ENCODE data around the gene TMEM190.

Gene TMEM190

DNA sequence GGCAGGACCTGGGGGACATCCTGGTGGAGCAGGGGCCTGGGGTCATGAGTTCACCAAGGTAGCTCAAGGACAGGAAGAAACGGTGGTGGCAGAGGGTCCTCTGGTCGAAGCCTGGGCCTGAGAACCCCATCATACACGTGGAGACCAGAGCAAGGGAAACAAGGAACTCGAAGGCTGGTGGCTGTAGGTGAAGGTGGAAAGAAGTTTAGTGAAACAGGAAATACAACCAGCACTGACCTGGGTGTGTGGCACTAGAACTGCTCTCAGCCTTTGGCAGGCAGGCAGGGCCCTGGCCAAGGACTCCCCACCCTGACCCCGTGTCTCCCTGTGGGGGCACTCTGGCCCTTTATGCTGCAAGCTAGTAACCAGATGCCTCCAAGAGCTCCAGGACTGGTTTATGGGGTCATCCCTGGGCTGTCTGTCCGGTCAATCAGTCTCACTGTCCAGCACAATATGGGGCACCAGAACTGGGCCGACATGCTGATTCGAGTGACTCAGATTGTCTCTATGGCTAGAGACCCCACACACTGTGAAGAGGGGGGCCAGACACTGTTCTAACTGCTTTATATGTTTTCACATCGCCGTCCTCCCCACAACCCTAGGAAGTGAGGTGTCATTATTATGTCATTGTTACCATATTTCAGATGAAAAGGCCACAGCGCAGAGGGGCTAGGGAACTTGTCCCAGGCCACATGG lies 25.9 kb upstream of the TMEM190 start:
- no peak for DNase-seq (ENCODE audit: low read depth in 2 of 2, low spot score in 1 of 2)

DNA sequence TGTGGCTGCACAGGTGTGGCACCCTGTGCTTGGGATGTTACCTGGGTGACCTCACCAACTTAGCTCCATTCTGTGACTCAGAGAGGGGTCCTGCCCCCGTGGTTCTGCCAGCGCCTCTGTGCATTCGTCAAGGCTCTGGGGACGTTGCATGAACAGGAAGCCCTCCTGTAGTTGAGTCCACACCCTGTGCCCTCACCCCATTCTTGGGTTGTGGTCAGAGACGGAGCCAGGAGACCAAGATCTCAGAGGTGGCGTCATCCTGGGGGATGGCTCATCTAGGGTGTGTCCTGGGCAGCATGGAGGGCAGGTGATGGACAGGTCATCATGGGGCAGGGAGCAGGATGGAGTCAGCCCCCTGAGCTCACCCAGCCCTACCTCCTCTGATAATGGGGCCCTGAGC lies 24.6 kb upstream of the TMEM190 start:
- no peak for DNase-seq (ENCODE audit: low read depth in 2 of 2, low spot score in 1 of 2)

- DNase-seq (ENCODE audit: low read depth in 2 of 2, low spot score in 1 of 2) = no peak
Measured at GRCh38 chr19:55352549-55353145, 24.0 kb upstream of the TMEM190 start.

GRCh38 chr19:55353356-55353802 lies 23.2 kb upstream of the TMEM190 start:
- DNase-seq (ENCODE audit: low read depth in 2 of 2, low spot score in 1 of 2) = no peak

DNA sequence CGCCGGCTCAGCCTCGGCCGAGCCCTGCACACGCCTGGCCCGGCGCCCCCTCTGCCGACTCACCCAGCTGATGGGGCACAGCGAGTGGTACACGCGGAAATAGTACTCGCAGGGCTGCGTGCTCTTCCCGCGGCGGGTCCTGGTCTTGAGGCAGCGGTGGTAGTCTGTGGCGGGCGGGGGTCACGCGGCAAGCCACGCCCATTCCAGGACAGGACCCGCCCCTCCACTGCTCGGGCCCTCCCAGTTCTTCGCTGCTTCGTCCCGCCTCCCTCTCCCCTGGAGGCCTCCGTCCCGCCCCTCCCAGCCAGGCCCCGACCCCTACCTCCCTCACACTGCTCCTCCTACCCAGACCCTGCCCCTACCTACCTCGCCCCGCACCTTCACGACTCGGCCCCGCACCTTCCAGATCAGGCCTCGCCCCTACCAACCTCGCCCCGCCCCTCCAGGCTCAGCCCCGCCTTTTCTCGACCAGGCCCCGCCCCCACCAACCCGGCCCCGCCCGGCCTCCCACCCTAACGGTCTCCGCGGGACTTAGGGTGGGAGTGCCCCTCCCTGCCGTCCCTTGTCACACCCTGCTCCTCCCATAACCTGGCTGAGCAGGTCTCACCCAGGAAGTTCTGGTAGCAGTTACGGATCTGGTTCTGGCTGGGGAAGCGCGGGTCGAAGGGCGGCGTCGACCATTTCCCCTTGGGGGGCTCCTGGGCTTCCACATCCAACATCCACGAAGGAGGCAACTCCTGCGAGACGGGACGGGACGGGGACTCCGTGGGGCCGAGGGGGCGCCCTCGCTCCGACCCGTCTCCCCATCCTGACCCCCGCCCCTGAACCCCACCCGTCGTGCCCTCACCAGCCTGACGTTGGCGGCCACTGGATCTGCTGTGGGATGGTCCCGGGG lies 22.6 kb upstream of the TMEM190 start:
- DNase-seq (ENCODE audit: low read depth in 2 of 2, low spot score in 1 of 2) = no peak

GRCh38 chr19:55354698-55355212 lies 21.9 kb upstream of the TMEM190 start, which contains the start of gene COX6B2:
Gene COX6B2 (minus strand): TSS chr19:55354719. CDS start chr19:55354521, 198 bp downstream.
- DNase-seq (ENCODE audit: low read depth in 2 of 2, low spot score in 1 of 2) = no peak

DNA sequence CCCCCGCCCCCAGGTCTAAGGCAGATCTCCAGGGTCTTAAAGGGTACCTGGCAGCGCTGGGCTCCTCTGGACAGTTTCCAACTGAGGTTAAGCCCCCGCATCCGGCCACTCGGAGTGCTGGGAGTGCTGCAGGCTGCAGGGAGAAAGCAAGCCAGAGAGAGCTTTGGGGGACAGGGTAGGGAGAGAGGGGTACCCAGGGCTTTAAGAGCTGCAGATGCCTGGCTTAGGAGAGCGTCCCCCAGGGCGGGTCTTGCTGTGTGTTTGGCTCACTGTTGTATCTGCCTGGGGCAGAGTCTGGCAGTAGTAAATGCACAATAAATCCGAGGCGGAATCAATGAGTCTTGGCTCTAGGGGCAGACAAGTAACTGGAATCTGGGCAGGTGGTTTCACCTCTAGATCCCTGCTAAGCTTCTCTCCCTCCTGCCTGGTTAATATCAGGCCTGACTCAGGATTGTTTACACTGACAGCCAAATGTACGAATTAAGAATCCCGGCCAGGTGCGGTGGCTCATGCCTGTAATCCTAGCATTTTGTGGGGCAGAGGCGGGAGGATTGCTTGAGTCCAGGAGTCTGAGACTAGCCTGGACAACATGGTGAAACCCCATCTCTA lies 21.3 kb upstream of the TMEM190 start:
- DNase-seq (ENCODE audit: low read depth in 2 of 2, low spot score in 1 of 2) = no peak

DNA sequence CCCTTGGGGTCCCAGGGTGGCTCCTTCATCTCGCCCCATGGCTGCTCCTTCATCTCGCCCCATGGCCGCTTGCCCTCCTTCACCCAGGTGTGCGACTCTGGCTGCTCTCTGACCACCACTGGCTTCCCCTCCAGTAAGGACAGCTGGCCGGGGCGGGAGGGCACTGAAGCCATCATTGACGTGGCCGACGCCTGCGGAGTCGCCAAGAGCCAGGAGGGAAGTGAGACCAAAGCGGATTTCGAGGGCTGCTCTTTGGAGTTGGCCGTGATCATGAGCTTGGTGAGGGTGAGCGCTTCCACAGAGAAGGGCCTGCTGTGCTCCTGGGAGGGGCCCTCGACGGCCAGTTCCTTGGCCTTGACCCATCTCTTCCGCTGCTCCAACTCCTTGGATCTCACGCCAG lies 18.1 kb upstream of the TMEM190 start:
- no peak for DNase-seq (ENCODE audit: low read depth in 2 of 2, low spot score in 1 of 2)

DNA sequence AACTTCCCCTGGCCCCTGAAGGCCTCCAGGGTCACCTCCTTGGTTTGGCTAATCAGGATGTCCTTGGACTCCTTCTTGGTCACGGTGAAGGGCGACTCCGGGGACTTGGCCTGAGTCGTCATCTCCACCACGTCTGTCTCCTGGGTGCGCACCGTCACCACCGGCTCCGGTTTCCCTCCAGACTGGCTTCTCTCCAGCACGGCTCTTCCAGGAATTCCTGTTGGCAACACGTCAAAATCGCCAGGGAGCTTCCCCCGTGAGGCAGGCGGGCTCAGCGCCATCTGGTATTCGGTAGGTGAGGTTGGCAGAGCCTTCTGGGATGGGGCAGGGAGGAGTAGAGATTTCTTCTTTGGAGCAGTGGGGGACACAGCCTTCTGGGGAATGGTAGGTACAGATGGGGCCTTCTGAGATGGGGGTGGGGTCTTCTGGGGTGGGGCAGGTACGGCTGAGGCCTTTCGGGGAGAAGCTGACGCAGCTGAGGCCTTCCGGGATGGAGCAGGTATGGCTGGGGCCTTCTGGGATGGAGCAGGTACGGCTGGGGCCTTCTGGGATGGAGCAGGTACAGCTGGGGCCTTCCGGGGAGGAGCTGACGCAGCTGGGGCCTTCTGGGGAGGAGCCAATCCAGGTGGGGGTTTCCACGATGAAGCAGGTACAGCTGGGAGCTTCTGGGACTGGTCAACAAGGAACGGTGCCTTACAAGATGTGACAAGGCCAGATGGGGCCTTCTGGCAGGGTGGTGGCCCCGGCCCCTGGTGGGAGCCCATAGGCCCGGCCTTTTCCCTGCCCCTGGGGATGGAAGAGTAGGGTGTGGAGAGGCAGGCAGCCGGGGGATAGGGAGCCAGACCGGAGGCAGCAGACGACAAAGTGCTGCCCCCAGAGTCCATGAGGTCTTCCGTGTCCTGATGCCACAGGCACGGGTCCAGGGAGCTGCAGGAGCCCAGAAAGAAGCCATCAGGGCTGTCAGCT lies 17.4 kb upstream of the TMEM190 start:
- DNase-seq (ENCODE audit: low read depth in 2 of 2, low spot score in 1 of 2) = no peak

DNA sequence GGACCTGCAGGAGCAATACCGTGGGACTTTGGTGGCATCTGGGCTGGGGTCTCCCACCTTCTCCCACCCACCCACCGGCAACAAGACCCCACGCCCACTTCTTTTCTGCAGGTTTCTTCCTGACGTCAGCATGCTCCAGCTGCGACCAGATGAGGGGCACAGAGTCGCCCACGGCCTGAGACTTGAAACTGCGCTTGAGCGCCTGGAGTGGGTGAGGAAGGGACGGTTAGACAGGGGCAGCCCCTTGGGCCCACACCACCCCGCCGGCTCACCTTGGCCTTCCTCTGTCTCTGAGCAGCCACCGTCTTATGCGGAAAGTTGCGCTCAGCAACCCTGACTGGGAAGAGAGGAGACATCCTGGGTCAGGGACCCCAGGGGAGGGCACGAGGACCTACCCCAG lies 15.7 kb upstream of the TMEM190 start:
- no peak for DNase-seq (ENCODE audit: low read depth in 2 of 2, low spot score in 1 of 2)

- DNase-seq (ENCODE audit: low read depth in 2 of 2, low spot score in 1 of 2) = no peak
Measured at GRCh38 chr19:55362174-55362989, 14.2 kb upstream of the TMEM190 start.

- DNase-seq (ENCODE audit: low read depth in 2 of 2, low spot score in 1 of 2) = no peak
Measured at GRCh38 chr19:55362990-55363716, 13.5 kb upstream of the TMEM190 start, which contains the start of gene GARIN5B. Gene GARIN5B (minus strand): TSS chr19:55363260. CDS start chr19:55363066, 194 bp downstream.

DNA sequence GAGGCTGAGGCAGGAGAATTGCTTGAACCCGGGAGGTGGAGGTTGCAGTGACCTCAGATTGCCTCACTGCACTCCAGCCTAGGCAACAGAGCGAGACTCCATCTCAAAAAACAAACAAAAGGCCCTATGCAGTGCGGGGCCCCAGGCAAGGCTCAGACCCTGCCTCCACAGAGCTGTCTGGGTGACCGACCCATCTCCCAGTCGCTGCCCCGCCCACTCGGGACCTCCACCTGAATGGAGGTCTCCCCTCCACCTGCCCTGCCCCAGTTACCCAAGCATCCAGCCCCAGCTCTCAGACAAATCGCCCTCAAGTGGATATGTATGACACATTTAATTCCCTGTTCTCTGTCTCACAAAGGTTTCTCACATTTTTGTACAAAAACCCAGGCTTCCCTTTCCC lies 11.4 kb upstream of the TMEM190 start:
- no peak for DNase-seq (ENCODE audit: low read depth in 2 of 2, low spot score in 1 of 2)

DNA sequence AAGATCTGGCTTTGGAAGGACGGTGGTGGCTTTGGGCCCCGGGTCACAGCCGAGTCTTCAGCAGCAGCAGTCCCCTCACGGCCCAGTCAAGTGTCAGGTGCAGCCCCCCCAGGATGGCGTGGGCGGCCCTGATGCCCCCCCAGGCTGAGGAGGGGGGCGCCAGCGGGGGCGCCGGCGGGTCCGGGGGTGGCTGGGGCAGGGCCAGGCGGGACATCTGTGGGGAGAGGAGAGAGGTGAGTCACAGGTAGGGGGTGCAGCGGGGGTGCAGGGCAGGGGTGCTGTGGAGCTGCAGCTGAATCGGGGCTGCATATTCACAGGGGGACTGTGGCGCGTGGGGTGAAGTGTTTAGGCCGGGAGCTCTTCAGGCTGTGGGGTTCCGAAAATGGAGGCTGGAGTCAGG lies 10.7 kb upstream of the TMEM190 start:
- no peak for DNase-seq (ENCODE audit: low read depth in 2 of 2, low spot score in 1 of 2)

- no peak for DNase-seq (ENCODE audit: low read depth in 2 of 2, low spot score in 1 of 2)
Measured at GRCh38 chr19:55366790-55367189, 9.8 kb upstream of the TMEM190 start.

GRCh38 chr19:55368106-55368505 lies 8.5 kb upstream of the TMEM190 start:
- DNase-seq (ENCODE audit: low read depth in 2 of 2, low spot score in 1 of 2) = no peak

GRCh38 chr19:55368701-55369563 lies 7.7 kb upstream of the TMEM190 start:
- no peak for DNase-seq (ENCODE audit: low read depth in 2 of 2, low spot score in 1 of 2)

All from stimulated activated CD8-positive, alpha-beta memory T cell treated with anti-CD3 and anti-CD28 coated beads, Interleukin-4, amount 100 ng/mL, for 1 hour (primary cell).